TTC549 (cell line): Measurements from ENCODE around the gene NCAPG.
"Not testable (repeated sequence)": the region's sequence is repeated elsewhere in the genome, so short reads cannot be mapped to it uniquely, and the experiment has no call there.

Experiments used
- FAIRE-seq: peaks from 2 replicates; lab custom pipeline; 2012; peaks lifted over from hg19 to GRCh38; lab: Jason Lieb, UNC

NCAPG gene

DNA sequence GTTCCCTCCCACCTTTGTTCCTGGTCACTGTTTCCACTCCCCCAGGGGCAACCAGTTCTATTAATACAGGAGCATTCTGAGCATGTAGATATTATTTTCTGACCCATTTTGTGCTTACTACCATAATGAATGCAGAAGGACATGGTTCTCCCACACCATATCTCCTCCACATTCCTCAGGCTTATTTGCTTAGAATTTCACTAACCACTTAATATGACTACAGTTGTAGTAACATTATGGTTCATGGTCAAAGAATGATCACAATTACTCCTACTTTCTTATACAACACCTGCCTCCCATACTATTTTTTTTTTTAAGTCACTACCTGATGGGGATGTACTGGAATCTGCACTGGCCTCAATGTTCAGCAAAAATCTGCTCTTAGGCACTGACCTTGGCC is 21.8 kb upstream of the NCAPG start:
- no peak for FAIRE-seq

DNA sequence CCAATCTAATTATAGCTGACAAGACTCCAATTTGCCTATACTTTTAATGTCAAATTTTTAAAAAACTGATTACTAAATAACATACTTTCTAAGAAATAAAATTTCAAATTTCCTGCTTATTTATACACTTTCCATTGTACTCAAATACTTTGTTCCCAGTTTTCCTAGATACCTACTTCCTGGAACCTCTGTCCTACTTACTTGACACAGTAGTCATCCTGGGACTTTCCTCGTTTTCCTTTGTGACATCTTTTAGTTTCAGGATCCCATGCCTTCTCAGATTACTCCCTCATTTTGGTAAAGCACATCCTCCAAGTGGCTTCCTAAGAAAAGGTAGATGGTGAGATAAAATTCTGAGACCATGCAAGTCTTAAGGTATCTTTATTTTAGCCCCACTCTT is 16.0 kb upstream of the NCAPG start:
- no peak for FAIRE-seq

DNA sequence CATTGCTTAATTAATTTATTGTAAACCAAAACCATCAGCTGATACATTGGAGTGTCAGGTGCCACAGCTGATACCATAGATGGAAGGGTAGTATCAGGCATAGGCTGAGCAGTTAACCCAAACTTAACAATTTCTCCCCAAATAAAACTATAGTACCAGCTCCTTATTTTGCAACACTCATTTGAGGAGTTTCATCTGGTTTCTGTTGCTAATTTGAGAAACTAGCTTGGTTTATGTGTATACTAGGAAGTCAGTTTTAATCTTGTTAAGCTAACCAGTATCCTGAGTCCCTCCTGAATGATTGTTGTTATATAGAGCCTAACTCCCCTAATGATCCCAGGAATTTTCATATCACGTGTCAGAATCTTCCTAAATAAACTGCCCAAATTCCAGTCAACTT is 13.0 kb upstream of the NCAPG start:
- FAIRE-seq, result no peak

DNA sequence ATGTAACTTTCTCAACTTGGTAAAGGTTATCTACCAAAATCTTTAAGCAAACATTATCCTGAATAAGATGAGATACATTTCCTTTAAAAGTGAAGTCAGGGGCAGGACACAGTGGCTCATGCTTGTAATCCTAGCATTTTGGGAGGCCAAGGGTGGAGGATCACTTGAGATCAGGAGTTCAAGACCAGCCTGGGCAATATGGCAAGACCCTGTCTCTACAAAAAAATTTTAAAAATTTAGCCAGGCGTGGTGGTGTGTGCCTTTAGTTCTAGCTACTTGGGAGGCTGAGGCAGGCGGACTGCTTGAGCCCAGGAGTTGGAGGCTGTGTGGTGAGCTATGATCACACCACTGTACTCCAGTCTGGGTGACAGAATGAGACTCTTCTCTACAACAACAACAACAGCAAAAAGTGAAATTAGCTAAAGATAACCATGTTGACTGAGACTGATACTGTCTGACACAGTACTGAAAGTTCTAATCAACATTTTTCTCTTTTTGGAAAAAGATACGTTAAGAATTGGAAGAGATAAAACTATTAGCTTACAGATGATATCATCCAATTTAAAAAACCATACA is 5.1 kb upstream of the NCAPG start:
- FAIRE-seq, result no peak

DNA sequence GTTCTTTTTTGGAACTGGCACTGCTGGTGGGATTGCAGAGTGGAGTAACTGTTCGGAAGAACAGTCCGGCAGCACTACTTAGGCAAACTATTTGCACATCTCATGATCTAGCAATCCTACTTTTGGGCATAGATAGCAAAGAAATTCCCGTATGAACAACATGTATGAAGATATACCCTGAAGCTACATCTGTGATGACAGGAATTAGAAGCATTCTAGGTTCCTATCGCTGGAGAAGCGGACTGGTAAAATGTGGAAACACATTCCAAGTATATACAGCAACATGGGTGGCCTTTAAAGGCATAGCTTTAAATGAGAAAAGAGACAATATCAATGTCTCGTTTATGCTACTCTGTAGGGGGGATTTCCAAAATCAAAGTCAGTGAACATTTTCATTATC is 3.3 kb upstream of the NCAPG start:
- FAIRE-seq, result no peak

DNA sequence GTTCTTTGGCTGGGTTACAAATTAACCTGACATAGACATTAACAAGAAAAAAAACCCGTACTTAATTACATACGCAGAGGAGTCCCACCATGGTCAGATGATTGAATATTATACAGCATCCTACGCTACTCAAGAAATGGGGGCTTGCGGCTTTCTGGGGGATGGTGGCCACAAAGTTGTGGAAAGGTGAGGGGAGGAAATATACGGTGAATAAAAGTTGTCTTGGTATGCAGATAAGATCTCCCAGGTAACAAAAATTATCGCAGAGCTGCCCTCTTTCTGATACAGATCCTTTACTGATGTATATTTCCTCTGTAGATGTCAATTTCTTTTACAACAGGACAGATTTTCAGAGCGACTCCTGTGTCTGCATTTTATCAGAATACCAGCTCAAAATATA is 1.1 kb upstream of the NCAPG start:
- no peak for FAIRE-seq

DNA sequence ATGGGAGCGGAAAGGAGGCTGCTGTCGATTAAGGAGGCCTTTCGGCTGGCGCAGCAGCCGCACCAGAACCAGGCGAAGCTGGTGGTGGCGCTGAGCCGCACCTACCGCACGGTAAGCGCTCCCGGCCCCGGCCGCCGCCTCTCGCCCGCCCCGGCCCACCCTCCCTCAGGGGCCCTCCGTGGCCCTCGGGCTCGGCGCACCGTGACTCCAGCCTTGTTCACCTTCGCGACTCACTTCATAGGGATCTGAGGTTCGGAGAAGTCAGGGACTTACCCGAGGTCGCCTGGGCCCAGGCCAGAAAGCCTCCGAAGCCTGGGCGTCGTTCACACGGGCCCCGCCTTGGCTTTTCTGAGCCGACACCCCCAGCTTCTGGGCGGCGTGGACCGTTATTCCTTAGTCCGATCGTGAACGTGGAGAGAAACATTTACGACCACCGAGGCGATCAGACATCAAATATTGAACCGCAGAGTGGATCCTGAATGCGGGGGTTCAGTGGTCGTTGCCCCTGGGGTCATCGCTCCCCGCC is 362 bp downstream of the NCAPG start:
- no peak for FAIRE-seq

DNA sequence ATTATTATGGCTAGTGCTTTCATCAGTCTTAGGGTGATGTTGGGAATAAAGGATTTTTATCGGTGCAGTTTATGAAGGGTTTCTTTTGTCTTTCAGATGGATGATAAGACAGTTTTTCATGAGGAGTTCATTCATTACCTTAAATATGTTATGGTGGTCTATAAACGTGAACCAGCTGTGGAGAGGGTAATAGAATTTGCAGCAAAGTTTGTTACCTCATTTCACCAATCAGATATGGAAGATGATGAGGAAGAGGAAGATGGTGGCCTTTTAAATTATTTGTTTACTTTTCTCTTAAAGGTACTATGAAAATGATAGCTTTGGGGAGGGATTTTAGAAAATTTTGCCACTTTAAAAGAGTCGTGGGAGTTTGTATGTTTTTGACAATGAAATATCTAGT is 1.3 kb downstream of the NCAPG start:
- no peak for FAIRE-seq

DNA sequence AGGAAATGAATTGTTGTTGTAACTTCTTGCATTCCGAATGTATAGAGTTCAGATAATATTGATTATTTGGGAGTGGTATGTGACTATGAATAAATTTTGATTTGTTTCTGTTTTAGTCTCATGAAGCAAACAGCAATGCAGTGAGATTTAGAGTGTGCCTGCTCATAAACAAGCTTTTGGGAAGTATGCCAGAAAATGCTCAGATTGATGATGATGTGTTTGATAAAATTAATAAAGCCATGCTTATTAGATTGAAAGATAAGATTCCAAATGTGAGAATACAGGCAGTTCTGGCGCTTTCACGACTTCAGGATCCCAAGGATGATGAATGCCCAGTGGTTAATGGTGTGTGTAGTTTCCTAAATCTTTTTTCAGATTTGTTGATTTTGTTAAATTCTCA is 2.0 kb downstream of the NCAPG start:
- FAIRE-seq, result no peak

DNA sequence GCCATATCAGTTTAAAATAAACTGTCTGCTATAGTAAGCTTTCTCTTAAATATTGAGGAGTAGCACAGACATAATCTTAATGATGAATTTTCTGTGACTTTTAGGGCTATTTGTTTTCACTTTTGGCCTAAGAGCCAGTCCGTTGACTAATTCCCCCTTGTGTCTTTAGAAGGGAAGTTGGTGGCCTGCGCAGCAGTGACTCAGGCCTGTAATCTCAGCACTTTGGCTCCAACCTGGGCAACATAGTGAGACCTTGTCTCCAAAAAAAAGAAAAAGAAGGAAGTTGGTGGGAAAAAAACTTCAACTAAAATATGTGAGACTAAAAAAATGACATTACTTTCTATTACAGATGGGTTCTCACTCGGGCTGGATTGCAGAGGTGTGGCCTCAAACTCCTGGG is 3.4 kb downstream of the NCAPG start:
- no peak for FAIRE-seq

DNA sequence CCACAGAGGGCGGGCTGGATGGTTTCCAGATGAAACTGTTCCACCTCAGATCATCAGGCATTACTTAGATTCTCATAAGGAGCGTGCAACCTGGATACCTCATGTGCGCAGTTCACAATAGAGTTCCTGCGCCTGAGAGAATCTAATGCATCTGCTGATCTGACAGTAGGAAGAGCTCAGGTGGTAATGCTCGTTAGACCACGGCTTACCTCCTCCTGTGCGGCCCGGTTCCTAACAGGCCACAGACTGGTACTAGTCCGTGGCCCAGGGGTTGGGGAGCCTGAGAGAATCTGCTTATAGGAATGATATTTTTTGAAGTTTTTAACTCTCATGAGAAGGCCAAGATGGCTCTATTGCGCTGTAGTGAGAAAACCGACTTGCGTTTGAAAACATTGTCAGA is 5.4 kb downstream of the NCAPG start:
- no peak for FAIRE-seq

DNA sequence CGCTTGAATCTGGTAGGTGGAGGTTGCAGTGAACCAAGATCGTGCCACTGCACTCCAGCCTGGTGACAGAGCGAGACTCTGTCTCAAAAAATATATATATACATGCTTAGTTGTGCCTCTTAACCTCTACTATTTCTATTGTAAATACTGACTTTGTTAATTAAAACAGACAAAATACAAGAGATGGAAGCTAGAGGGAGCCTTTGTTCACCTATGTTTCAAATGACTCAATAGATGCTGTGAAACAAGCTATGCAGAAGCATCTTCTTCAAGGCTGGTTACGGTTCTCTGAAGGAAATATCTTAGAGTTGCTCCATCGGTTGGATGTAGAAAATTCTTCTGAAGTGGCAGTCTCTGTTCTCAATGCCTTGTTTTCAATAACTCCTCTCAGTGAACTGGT is 6.2 kb downstream of the NCAPG start:
- FAIRE-seq, result peak; percentile 80

DNA sequence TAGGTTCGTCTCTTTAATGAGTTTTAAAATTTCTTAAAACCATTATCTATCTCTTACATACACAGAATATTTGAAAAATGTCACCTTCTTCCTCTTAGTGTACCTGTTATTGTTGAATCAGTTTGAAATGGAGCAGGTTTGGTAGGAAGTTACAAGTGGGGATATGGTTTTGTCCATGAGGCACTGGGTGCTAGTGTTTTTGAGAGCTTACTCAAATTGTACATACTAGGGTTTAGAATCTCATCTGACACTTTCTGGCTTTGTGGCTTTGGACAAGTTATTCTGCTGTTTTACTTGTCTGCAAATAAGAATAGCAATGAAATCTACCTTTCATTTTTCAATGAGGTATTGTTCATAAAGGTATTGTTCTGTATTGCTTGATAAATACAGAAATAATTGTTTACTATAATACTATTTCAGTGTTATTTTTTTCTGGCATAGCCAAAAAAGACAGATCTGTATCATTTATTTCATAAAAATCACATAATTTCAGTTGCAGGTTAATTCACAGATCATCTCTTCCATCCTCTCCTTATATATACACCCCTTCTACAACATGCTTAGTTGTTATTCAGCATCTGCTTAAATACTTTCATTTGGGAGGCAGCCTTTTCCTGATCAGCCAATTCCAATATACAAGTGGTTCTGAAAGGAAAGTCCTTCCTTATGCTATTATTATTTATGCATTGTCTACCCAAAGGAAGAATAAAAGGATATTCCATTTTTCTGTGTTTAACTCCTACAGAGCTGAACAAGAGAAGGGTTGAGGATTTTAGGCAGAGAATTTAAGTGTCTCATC is 13.3 kb downstream of the NCAPG start:
- no peak for FAIRE-seq

DNA sequence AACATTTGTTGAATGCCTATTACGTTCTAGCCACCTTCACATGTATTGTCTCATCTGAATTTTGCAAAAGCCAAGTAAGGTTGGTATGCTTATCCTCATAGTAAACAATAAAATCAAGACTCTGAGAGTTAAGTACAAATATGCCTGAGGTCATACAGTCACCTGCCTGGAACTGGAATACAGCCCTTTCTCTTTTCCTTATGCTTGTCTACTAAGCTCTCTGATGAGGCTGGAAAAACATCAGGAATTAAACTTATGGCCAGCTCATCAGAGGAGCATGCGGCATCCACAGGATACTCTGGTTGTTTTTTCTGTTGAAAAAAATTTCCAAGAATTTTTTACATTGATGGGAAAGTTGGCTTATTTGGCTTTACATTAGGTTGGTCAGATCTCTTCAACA is 35.5 kb downstream of the NCAPG start:
- FAIRE-seq, result no peak

DNA sequence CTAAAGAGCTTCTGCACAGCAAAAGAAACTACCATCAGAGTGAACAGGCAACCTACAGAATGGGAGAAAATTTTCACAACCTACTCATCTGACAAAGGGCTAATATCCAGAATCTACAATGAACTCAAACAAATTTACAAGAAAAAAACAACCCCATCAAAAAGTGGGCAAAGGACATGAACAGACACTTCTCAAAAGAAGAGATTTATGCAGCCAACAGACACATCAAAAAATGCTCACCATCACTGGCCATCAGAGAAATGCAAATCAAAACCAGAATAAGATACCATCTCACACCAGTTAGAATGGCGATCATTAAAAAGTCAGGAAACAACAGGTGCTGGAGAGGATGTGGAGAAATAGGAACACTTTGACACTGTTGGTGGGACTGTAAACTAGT is 39.5 kb downstream of the NCAPG start:
- not testable (repeated sequence) for FAIRE-seq

DNA sequence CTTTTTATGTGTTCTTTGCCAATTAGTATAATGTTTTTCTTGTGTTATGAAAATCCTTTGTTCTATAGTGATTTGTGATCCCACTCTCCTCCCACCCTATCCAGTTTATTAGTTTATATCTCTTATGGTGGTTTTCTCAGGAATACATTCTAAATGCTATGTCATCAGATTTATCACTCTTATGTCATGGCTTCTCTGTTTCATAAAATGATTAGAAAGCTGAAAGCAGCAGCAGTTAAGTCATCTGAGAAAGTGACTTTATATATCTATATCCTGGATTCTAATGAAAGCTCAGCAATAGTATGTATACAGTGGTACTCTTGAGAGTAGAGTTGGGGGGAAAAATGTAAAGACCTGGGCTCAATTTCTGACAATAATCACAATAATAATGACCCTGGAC is 41.2 kb downstream of the NCAPG start:
- FAIRE-seq, result no peak

DNA sequence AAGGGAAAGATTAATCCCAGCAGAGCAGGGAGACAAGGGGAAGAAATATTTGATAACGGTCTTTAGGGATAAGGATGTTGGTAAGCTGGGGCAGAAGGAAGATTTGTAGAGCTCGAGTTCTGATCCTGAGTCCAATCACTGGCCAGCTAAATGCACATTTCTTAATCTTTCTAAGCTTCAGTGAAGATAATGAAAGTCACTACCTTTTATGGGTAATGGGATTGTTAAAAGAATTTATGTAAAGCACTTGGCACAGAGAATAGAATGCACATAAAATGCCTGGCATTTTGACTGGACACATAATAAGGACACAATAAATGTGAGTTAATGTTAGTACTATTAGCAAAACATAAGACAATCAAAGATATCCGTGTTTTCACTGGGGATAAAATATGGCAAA is 43.3 kb downstream of the NCAPG start:
- FAIRE-seq, result no peak

DNA sequence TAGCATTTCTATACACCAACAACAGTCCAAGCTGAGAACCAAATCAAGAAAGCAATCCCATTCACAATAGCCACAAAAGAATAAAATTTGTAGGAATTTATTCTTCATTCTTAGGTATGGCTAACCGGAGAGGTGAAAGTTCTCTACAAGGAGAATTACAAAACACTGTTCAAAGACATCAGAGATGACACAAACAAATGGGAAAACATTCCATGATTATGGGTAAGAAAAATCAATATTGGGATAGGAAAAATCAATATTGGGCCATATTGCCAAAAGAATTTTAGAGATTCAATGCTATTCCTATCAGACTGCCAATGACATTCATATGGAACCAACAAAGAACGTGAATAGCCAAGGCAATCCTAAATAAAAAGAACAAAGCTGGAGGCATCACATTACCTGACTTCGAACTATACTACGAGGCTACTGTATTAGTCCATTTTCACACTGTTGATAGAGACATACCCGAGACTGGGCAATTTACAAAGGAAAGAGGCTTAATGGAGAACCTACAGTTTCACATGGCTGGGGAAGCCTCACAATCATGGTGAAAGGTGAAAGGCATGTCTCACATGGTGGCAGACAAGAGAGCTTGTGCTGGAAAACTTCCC is 49.1 kb downstream of the NCAPG start:
- FAIRE-seq, result no peak

DNA sequence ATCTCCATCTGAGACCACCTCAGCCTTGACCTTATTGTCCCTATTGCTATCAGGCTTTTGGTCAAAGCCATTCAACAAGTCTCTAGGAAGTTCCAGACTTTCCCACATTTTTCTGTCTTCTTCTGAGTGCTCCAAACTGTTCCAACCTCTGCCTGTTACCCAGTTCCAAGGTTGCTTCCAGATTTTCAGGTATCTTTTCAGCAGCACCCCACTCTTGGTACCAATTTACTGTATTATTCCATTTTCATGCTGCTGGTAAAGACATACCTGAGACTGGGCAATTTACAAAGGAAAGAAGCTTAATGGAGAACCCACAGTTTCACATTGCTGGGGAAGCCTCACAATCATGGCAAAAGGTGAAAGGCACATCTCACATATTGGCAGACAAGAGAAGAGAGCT is 51.1 kb downstream of the NCAPG start:
- FAIRE-seq, result not testable (repeated sequence)

DNA sequence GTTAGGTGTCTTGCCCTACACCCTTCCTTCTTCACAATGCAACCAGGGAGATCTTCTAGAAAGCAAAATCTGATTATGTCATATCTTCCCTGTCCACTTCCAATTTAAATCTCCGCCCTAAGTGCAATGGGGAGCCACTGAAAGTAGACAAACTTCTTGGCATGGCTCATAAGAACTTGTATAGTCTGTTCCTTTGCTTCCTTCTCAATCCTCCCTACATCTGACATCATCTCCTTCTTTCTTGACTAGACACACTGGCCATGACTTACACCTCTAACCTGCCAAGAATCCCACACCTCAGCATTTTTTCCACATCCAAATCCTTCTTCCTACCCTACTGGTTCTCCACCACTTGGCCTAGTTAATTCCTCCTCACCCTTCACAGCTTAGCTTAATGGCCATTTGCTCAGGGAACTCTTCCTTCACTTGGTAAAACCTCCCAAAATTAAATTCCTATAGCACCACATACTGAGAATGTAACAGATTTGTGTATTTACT is 55.1 kb downstream of the NCAPG start:
- FAIRE-seq, result no peak

DNA sequence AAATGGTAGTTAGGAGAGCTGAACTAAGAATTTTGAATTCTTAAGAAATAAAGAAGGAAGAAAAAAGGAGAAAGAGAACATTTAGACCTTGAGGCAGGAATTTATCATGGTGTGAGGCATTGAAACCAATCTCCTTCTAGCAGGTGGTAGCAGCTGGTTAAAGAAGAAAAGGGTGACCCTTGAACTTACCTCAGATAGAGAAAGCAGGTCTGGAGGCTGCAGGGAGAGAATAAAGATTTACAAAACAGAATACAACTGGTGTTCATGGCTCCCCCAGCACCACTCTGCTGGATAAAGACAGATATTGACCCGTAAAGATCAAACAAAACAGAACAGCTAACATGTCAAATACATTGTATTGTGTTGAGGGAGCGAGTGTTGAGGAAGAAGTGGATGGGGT is 56.0 kb downstream of the NCAPG start:
- no peak for FAIRE-seq

DNA sequence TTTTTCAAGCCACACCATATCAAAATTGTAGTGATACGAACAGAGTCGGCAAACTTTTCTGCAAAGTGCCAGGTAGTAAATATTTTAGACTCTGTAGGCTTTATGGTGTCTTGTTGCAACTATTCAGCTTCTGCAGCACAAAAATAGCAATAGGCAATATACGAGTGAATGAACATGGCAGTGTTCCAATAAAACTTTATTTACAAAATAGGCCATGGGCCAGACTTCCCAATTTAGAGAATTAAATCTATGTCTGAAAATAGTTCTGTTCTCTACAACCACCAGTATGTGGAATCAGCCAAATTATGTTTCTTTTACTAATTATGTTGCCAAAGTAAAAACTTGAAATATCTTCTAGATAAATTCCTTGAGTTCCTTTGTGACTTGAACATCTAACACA is 56.5 kb downstream of the NCAPG start:
- FAIRE-seq, result no peak

DNA sequence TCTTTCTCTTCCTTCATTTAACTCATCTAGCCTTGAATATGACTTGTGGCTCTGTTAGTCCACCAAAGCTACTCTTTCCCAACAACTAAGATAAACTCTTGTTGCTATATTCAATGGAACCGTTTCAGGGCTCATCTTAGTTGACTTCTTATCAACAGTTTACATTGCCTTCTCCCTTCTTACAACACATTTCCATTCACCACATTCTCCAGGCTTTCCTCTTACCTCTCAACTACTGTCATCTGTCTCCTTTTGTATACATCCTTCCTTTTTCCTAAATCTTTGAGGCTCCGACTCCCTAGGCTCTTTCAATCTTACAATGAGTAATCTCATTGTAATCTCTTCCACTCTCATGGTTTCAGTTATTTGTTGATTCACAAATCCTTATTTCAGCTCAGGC is 58.5 kb downstream of the NCAPG start:
- no peak for FAIRE-seq
